HUDEP-2 (cell line): ENCODE data around the gene CCDC194.

Source experiments
- DNase-seq, 76 experiments: peaks; one replicate each; lab custom pipeline; 2025; ENCODE audit not compliant: unreplicated experiment in 76 of 76; lab: John Stamatoyannopoulos, UW

The CCDC194 gene

GRCh38 chr19:17393914-17394313, at the start of gene CCDC194:
Gene CCDC194 (minus strand): TSS chr19:17394196. CDS start chr19:17394158, 38 bp downstream.
- no peak for DNase-seq

- peak in 4 of 76 experiments; percentile 9 to 48 (median 14) for DNase-seq
Observed at GRCh38 chr19:17441241-17442021, 47.4 kb upstream of the CCDC194 start.

GRCh38 chr19:17436874-17437267, 42.9 kb upstream of the CCDC194 start:
- DNase-seq, result no peak

- no peak for DNase-seq
Observed at GRCh38 chr19:17436094-17436873, 42.3 kb upstream of the CCDC194 start.

- no peak for DNase-seq
Observed at GRCh38 chr19:17435218-17435617, 41.2 kb upstream of the CCDC194 start.

GRCh38 chr19:17431417-17431816, 37.4 kb upstream of the CCDC194 start:
- DNase-seq, result no peak

- DNase-seq, result no peak
Observed at GRCh38 chr19:17429641-17430113, 35.7 kb upstream of the CCDC194 start.

GRCh38 chr19:17424743-17425365, 30.9 kb upstream of the CCDC194 start:
- DNase-seq, result peak in 49 of 76 experiments; percentile 6 to 78 (median 52)

GRCh38 chr19:17423429-17424208, 29.6 kb upstream of the CCDC194 start:
- DNase-seq, result no peak

GRCh38 chr19:17421942-17422341, 27.9 kb upstream of the CCDC194 start:
- DNase-seq, result no peak

GRCh38 chr19:17420475-17420924, 26.5 kb upstream of the CCDC194 start:
- peak in 65 of 76 experiments; percentile 18 to 76 (median 55) for DNase-seq

- DNase-seq, result peak in 75 of 76 experiments; percentile 56 to 100 (median 99)
Observed at GRCh38 chr19:17419621-17420474, 25.9 kb upstream of the CCDC194 start, which contains the start of gene MVB12A. Gene MVB12A (plus strand): TSS chr19:17420047. CDS start chr19:17420136, 89 bp downstream.

- peak in 7 of 76 experiments; percentile 26 to 53 (median 31) for DNase-seq
Observed at GRCh38 chr19:17419154-17419620, 25.2 kb upstream of the CCDC194 start.

- DNase-seq, result no peak
Observed at GRCh38 chr19:17418710-17419109, 24.7 kb upstream of the CCDC194 start.

GRCh38 chr19:17415121-17415520, 21.1 kb upstream of the CCDC194 start:
- DNase-seq, result no peak

GRCh38 chr19:17414097-17414496, 20.1 kb upstream of the CCDC194 start:
- DNase-seq, result no peak

GRCh38 chr19:17411801-17412200, 17.8 kb upstream of the CCDC194 start:
- no peak for DNase-seq

- no peak for DNase-seq
Observed at GRCh38 chr19:17409990-17410389, 16.0 kb upstream of the CCDC194 start.

GRCh38 chr19:17406887-17407196, 12.8 kb upstream of the CCDC194 start:
- DNase-seq, result peak in 2 of 76 experiments; percentile 43 to 45
